Right lobe of liver (tissue), 6 donors: ENCODE results near the gene KCND3. TPM values are rescaled to one million over a fixed set of nuclear protein-coding genes. Genes with fewer than 3 reads are reported as not detected.

Experiments used
- ATAC-seq, 4 donors: fragments of 200-7000 bp; cut with Tn5 transposase; one replicate each; pipeline ENCODE4 v1.9.1; 2020; ENCODE audit warnings: mild to moderate bottlenecking in 4 of 4, moderate library complexity in 4 of 4
- DNase-seq, 3 donors: peaks; one replicate each; pipeline ENCODE4 v3.0.0-alpha.2; 2020
- H3K27ac ChIP-seq, 3 donors: fragments of 200-600 bp; one replicate each; pipeline ENCODE4 v1.8.0; 2022
- H3K27me3 ChIP-seq, 2 donors: fragments of 200-600 bp; one replicate each; pipeline ENCODE4 v1.8.0; 2022
- H3K36me3 ChIP-seq, 4 donors: fragments of 200-600 bp; sonication (generic) in 1 of 4; one replicate each; pipeline versions ENCODE4 v1.5.1 to v1.8.0; 2017 to 2022; ENCODE audit warnings: control low read depth in 1 of 4
- H3K4me1 ChIP-seq, 4 donors: fragments of 200-600 bp; sonication (generic) in 1 of 4; one replicate each; pipeline versions ENCODE4 v1.5.1 to v1.8.0; 2017 to 2022; ENCODE audit warnings: control low read depth in 1 of 4
- H3K4me3 ChIP-seq, 3 donors: fragments of 200-600 bp; one replicate each; pipeline ENCODE4 v1.8.0; 2022
- H3K9me3 ChIP-seq, 4 donors: fragments of 200-600 bp; sonication (generic) in 1 of 4; one replicate each; pipeline versions ENCODE4 v1.5.1 to v1.8.0; 2017 to 2022; ENCODE audit warnings: control low read depth in 1 of 4
- CTCF ChIP-seq, 4 donors: fragments of 200-600 bp in 3 of 4; fragments of 450-650 bp in 1 of 4; IDR thresholded peaks; one replicate each; pipeline versions ENCODE4 v1.5.1 to v1.8.0; 2016 to 2022; ENCODE audit warnings: antibody characterized with exemption in 4 of 4, mild to moderate bottlenecking in 2 of 4
- POLR2A ChIP-seq: fragments of 450-650 bp; IDR thresholded peaks from one replicate; pipeline ENCODE4 v1.6.1; 2017; ENCODE audit warnings: antibody characterized with exemption, mild to moderate bottlenecking
- WGBS: methylation state at CpG from one replicate; pipeline ENCODE4 v1.1.6; 2018; ENCODE audit warnings: low coverage, low lambda C conversion rate; ENCODE audit not compliant: insufficient coverage; ENCODE audit errors: missing lambda C conversion rate; 5-methylcytosine and 5-hydroxymethylcytosine counted together
- intact Hi-C, 2 donors: fragments of 100-400 bp; cut with DNase I; formaldehyde crosslinking; loops; one replicate each; pipeline versions ENCODE4 v1.11.2 to v1.14.1; 2022
- total RNA-seq, 6 experiments: library from RNA; depleted of rRNA in 2 of 6; stranded (reverse); fragments of >200 nt in 2 of 6; fragmentation: NEBNext Ultra II Directional in 3 of 6; extraction: Animal tissue kit (Norgen Biotek cat#: 25700) in 3 of 6; gene quantifications; one replicate each; pipeline versions ENCODE4 v1.1.0 to v1.2.4, GENCODE V29; 2016 to 2023
- donor health status: DM: no; HTN: yes; CAD: no.
- donor health status: DM: no; HTN: no; CAD: no.
- donor health status: DM: no; HTN: no; CAD: no.
- donor health status: DM: no; HTN: yes; CAD: no.
- donor health status: DM: no; HTN: yes; CAD: no.

The KCND3 gene
- total RNA-seq, 6 experiments from 2014 or later = 8.1 to 25.5 (median 16.2) TPM

DNA sequence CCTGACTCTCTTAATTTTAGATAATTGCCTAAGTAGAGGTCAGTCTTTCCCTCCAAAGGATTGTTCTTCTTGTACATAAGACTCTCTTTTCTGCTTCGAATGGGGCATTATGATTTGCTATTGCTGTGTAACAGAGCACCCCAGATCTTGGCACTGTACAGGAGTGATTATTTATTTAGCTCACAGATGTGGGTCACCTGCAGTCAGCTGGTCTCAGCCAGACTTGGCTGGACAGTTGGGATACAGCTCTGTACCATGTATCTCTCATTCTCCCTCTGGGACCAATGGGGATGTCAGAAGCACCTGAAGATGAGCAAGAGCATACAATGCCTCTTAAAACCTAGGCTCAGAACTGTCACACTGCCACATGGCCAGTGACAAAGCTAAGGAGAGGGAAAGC is 23.4 kb upstream of the KCND3 start:
- intact Hi-C loops = no loop called here
- ATAC-seq = peak; percentile 19 to 54 (median 42)
- WGBS = 38% methylated on average over 1 of the region's 1 CpG

GRCh38 chr1:112011202-112011601 is 21.7 kb upstream of the KCND3 start:
- DNase-seq (no peak), ATAC-seq (peak; percentile 21 to 85 (median 48))
- intact Hi-C loops = no loop called here
- WGBS = 45% methylated on average over 3 of the region's 3 CpGs
- TF ChIP-seq POLR2A (no peak), CTCF (IDR thresholded peaks at IDR 0.05) (no peak)
- Histone ChIP-seq H3K4me3 (no peak overlapping the region), H3K9me3 (no peaks in the 10 kb centered on the region), H3K27ac (no peak overlapping the region), H3K27me3 (no peaks in the 10 kb centered on the region), H3K4me1 (no peaks in the 10 kb centered on the region), H3K36me3 (no peaks in the 10 kb centered on the region)

More for the DNA sequence above, 23.4 kb upstream of the KCND3 start:
- H3K27ac ChIP-seq = no peak overlapping the region
- TF ChIP-seq CTCF (IDR thresholded peaks at IDR 0.05) = no peak
- no peak for TF ChIP-seq POLR2A
- no peaks in the 10 kb centered on the region for H3K36me3 ChIP-seq
- no peaks in the 10 kb centered on the region for H3K4me1 ChIP-seq
- H3K4me3 ChIP-seq = no peak overlapping the region
- no peaks in the 10 kb centered on the region for H3K27me3 ChIP-seq
- no peaks in the 10 kb centered on the region for H3K9me3 ChIP-seq
- no peak for DNase-seq

DNA sequence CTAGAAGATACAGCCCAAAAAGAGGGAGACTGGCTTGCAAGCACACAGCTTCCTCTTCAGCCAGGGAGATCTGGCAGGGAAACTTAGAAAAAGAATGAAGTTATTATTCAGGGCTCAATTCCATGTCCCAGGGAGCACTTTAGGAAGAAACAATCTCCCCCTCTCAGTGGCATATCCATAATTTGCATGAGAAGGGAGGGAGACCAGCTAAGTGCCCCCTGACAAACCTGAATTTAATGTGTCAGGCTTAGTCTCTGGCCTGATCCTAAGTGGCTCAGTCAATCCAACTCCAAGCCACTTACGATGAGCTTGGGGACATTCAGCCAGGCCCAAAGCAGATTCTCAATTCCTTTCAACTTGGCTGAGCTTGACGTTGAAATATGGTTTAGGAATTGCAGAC is 17.7 kb upstream of the KCND3 start:
- DNase-seq (no peak), ATAC-seq (no peak)
- Histone ChIP-seq H3K27ac (no peak overlapping the region), H3K9me3 (no peaks in the 10 kb centered on the region), H3K36me3 (no peaks in the 10 kb centered on the region), H3K4me1 (no peaks in the 10 kb centered on the region), H3K4me3 (no peak overlapping the region), H3K27me3 (no peaks in the 10 kb centered on the region)
- no peak for TF ChIP-seq POLR2A
- TF ChIP-seq CTCF (IDR thresholded peaks at IDR 0.05) = no peak
- WGBS = 57% methylated on average over 1 of the region's 2 CpGs
- intact Hi-C loops = no loop called here

- intact Hi-C loops = no loop called here
- no peaks in the 10 kb centered on the region for H3K36me3 ChIP-seq
- H3K4me3 ChIP-seq = no peak overlapping the region
- TF ChIP-seq CTCF (IDR thresholded peaks at IDR 0.05) (no peak), POLR2A (no peak)
- 66% methylated on average over 5 of the region's 7 CpGs for WGBS
- H3K27me3 ChIP-seq = no peaks in the 10 kb centered on the region
- H3K27ac ChIP-seq = no peak overlapping the region
- no peak for ATAC-seq
- no peaks in the 10 kb centered on the region for H3K4me1 ChIP-seq
- no peak for DNase-seq
- no peaks in the 10 kb centered on the region for H3K9me3 ChIP-seq
Measured at GRCh38 chr1:112006416-112007025, 17.1 kb upstream of the KCND3 start.

DNA sequence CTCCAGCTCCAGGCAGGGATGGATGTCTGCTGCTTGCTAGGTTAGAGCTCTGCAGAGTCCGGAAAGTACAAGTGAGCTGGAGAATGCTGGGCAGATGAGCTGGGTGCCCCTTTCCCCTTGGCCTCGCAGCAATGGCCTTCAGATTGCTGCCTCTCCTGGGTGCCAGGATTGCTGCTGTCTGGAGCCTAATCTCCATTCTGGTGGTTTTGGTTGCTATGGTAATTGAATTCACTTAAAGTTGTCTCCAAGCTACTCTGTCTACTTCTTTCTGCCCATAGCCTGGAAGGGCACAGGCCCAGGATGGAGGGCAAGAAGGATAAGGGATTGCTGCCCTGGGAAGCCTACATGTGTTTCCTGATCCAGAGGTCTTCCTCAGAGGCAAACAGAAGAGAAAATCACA is 14.6 kb upstream of the KCND3 start:
- H3K9me3 ChIP-seq = no peaks in the 10 kb centered on the region
- DNase-seq (no peak), ATAC-seq (no peak)
- WGBS = no CpG with 5 or more reads among the region's 2 CpGs
- no peaks in the 10 kb centered on the region for H3K4me1 ChIP-seq
- no peak overlapping the region for H3K27ac ChIP-seq
- no peaks in the 10 kb centered on the region for H3K27me3 ChIP-seq
- H3K36me3 ChIP-seq = no peaks in the 10 kb centered on the region
- TF ChIP-seq POLR2A = no peak
- no peak for TF ChIP-seq CTCF (IDR thresholded peaks at IDR 0.05)
- no peak overlapping the region for H3K4me3 ChIP-seq
- intact Hi-C loops = no loop called here
